Caco-2 (cell line): ENCODE measurements around the gene MAPKAP1. TPM values are rescaled to one million over a fixed set of nuclear protein-coding genes. Genes with fewer than 3 reads are reported as not detected.

ENCODE experiments used
- BruUV-seq: library from RNA; stranded (reverse); fragments of 400-500 nt; replicated peaks from 2 replicates; lab custom pipeline; 2021; lab: Mats Ljungman, UMichigan
- CTCF ChIA-PET: fragments of 300-600 bp; sonication (Branson Sonifier 250); formaldehyde crosslinking; loops from one replicate; lab custom pipeline; 2022; ENCODE audit warnings: antibody characterized with exemption; lab: Charles Lee
- POLR2A ChIA-PET: fragments of 300-600 bp; sonication (Branson Sonifier 250); formaldehyde crosslinking; loops from one replicate; lab custom pipeline; 2022; ENCODE audit warnings: antibody characterized with exemption; lab: Charles Lee
- DNase-seq, 2 experiments: peaks; one replicate each; pipeline versions ENCODE4 v3.0.0 to v3.0.0-alpha.2; 2020 to 2022
- H3K27me3 ChIP-seq: replicated peaks from 2 replicates; pipeline ENCODE4 v1.6.0; 2011; ENCODE audit warnings: low read length; ENCODE audit not compliant: control insufficient read depth, insufficient read depth
- H3K36me3 ChIP-seq: 2 replicates; pipeline ENCODE4 v1.5.1; 2011; ENCODE audit warnings: low read length; ENCODE audit not compliant: control insufficient read depth, insufficient read depth
- H3K4me1 ChIP-seq: fragments of 250-450 bp; sonication (Bioruptor Pico); 2 replicates; pipeline ENCODE4 v1.5.1; 2020; ENCODE audit warnings: mild to moderate bottlenecking
- H3K4me3 ChIP-seq: 2 replicates; pipeline ENCODE4 v1.5.1; 2011; ENCODE audit warnings: low read depth, mild to moderate bottlenecking, control low read depth, low read length
- H3K9me3 ChIP-seq: fragments of 250-450 bp; sonication (Bioruptor Pico); 2 replicates; pipeline ENCODE4 v1.5.1; 2020; ENCODE audit warnings: mild to moderate bottlenecking, moderate library complexity
- H3K27ac Mint-ChIP-seq: one replicate; pipeline ENCODE4 v1.8.0; 2022; ENCODE audit warnings: mixed read lengths; ENCODE audit not compliant: unreplicated experiment
- H3K27me3 Mint-ChIP-seq: one replicate; pipeline ENCODE4 v1.8.0; 2022; ENCODE audit warnings: mixed read lengths; ENCODE audit not compliant: insufficient read depth, unreplicated experiment
- H3K36me3 Mint-ChIP-seq: one replicate; pipeline ENCODE4 v1.8.0; 2022; ENCODE audit warnings: mild to moderate bottlenecking, mixed read lengths; ENCODE audit not compliant: insufficient read depth, unreplicated experiment
- H3K4me1 Mint-ChIP-seq: one replicate; pipeline ENCODE4 v1.8.0; 2022; ENCODE audit warnings: low read depth, mixed read lengths; ENCODE audit not compliant: unreplicated experiment
- H3K4me3 Mint-ChIP-seq: one replicate; pipeline ENCODE4 v1.8.0; 2022; ENCODE audit warnings: mild to moderate bottlenecking, moderate library complexity, mixed read lengths; ENCODE audit not compliant: unreplicated experiment
- H3K9me3 Mint-ChIP-seq: one replicate; pipeline ENCODE4 v1.8.0; 2022; ENCODE audit warnings: mixed read lengths; ENCODE audit not compliant: unreplicated experiment
- intact Hi-C: fragments of 100-400 bp; cut with micrococcal nuclease; formaldehyde crosslinking; loops from one replicate; pipeline ENCODE4 v1.10.0; 2022; ENCODE audit not compliant: unreplicated experiment
- total RNA-seq: library from RNA; stranded (reverse); gene quantifications from 2 replicates; pipeline ENCODE4 v1.2.3, GENCODE V29; 2022
- TF ChIP-seq, protein P1 (sequence below), 2 experiments: fragments of 200-600 bp in 1 of 2; IDR thresholded peaks; 1 replicate in 1 of 2; 2 replicates in 1 of 2; pipeline versions ENCODE4 v1.5.1 to v1.8.0; 2011 to 2022; ENCODE audit warnings: antibody characterized with exemption in 1 of 2, control low read depth in 1 of 2, inconsistent platforms in 1 of 2, low read depth in 1 of 2, low read length in 1 of 2, mild to moderate bottlenecking in 1 of 2, moderate library complexity in 1 of 2; ENCODE audit not compliant: insufficient read depth in 1 of 2, severe bottlenecking in 1 of 2, unreplicated experiment in 1 of 2

Gene MAPKAP1
- total RNA-seq, 1 experiment from 2014 or later, result 70.0 TPM

DNA sequence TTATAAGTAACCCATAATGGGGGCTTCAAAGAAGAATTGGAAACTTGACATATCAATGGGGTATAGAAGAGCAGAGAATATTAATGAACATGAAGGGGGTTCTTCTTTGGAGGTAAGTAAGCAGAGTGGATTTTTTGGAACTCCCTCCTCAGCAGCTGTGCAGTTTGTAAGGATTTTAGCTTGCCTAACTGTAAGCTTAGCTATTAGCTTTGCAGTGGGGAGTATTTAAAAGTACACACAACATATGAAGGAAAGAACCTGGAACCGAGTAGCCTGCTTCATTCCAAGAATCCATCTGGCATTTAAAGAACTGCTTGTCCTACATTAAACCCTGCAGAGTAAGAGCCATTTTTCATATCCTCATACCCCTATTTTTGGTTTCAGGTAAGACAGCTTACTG, 38.0 kb upstream of the MAPKAP1 start:
- H3K4me3 Mint-ChIP-seq, result peak overlapping the region; percentile 93
- no peak overlapping the region for H3K27ac Mint-ChIP-seq
- no TSS peak for BruUV-seq
- H3K4me1 ChIP-seq, result peaks cover 12% of the 10 kb centered on the region
- TF ChIP-seq, protein P1, sequence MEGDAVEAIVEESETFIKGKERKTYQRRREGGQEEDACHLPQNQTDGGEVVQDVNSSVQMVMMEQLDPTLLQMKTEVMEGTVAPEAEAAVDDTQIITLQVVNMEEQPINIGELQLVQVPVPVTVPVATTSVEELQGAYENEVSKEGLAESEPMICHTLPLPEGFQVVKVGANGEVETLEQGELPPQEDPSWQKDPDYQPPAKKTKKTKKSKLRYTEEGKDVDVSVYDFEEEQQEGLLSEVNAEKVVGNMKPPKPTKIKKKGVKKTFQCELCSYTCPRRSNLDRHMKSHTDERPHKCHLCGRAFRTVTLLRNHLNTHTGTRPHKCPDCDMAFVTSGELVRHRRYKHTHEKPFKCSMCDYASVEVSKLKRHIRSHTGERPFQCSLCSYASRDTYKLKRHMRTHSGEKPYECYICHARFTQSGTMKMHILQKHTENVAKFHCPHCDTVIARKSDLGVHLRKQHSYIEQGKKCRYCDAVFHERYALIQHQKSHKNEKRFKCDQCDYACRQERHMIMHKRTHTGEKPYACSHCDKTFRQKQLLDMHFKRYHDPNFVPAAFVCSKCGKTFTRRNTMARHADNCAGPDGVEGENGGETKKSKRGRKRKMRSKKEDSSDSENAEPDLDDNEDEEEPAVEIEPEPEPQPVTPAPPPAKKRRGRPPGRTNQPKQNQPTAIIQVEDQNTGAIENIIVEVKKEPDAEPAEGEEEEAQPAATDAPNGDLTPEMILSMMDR (IDR thresholded peaks at IDR 0.05; ENCODE audit: insufficient read depth in 1 of 2, low read depth in 1 of 2, low read length in 1 of 2, severe bottlenecking in 1 of 2, unreplicated experiment in 1 of 2), result no peak
- ChIA-PET CTCF (interaction anchor here (1.5 kb wide), 1 partner anchor 337 kb away, joined by 4 read pairs; no protein-coding TSS in a partner anchor), POLR2A (interaction anchor here (1.5 kb wide), 1 partner anchor 38 kb away, joined by 9 read pairs; the partner anchor contains the start of gene MAPKAP1)
- peaks cover 25% of the 10 kb centered on the region for H3K4me1 Mint-ChIP-seq
- no peak overlapping the region for H3K4me3 ChIP-seq
- H3K27me3 Mint-ChIP-seq, result peaks cover 8% of the 10 kb centered on the region
- H3K36me3 Mint-ChIP-seq, result peaks cover 8% of the 10 kb centered on the region
- intact Hi-C loops, result no loop called here
- H3K36me3 ChIP-seq, result no peaks in the 10 kb centered on the region
- DNase-seq, result no peak
- no peaks in the 10 kb centered on the region for H3K27me3 ChIP-seq
- H3K9me3 Mint-ChIP-seq, result no peaks in the 10 kb centered on the region
- no peaks in the 10 kb centered on the region for H3K9me3 ChIP-seq

DNA sequence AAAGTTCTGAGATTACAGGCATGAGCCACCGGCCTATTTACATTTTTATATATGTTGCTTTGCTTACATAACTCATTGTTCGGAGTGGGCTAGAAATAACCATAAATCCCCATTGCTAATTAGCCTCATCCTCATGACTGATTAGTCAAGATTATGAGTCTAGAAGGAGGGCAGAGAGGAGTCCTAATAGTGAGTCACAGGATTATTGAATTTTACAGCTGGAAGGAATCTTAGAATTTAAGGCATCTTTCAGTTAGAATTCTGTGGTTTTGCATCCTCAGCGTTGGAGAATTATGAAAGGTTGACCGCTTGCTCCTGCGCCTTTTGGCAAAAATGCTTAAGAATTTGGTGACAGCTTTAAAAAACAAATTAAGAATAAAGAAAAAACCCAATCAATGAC, 37.6 kb upstream of the MAPKAP1 start:
- no peak overlapping the region for H3K27ac Mint-ChIP-seq
- intact Hi-C loops, result no loop called here
- peaks cover 8% of the 10 kb centered on the region for H3K27me3 Mint-ChIP-seq
- H3K4me1 Mint-ChIP-seq, result peaks cover 23% of the 10 kb centered on the region
- ChIA-PET CTCF (no interaction called here), POLR2A (no interaction called here)
- Histone ChIP-seq H3K27me3 (no peaks in the 10 kb centered on the region), H3K36me3 (no peaks in the 10 kb centered on the region), H3K4me3 (no peak overlapping the region), H3K4me1 (peaks cover 12% of the 10 kb centered on the region), H3K9me3 (no peaks in the 10 kb centered on the region)
- no peaks in the 10 kb centered on the region for H3K9me3 Mint-ChIP-seq
- H3K36me3 Mint-ChIP-seq, result peaks cover 8% of the 10 kb centered on the region
- BruUV-seq, result no TSS peak
- DNase-seq, result no peak
- TF ChIP-seq, protein P1 (IDR thresholded peaks at IDR 0.05; ENCODE audit: insufficient read depth in 1 of 2, low read depth in 1 of 2, low read length in 1 of 2, severe bottlenecking in 1 of 2, unreplicated experiment in 1 of 2), result no peak
- H3K4me3 Mint-ChIP-seq, result peak overlapping the region; percentile 93

DNA sequence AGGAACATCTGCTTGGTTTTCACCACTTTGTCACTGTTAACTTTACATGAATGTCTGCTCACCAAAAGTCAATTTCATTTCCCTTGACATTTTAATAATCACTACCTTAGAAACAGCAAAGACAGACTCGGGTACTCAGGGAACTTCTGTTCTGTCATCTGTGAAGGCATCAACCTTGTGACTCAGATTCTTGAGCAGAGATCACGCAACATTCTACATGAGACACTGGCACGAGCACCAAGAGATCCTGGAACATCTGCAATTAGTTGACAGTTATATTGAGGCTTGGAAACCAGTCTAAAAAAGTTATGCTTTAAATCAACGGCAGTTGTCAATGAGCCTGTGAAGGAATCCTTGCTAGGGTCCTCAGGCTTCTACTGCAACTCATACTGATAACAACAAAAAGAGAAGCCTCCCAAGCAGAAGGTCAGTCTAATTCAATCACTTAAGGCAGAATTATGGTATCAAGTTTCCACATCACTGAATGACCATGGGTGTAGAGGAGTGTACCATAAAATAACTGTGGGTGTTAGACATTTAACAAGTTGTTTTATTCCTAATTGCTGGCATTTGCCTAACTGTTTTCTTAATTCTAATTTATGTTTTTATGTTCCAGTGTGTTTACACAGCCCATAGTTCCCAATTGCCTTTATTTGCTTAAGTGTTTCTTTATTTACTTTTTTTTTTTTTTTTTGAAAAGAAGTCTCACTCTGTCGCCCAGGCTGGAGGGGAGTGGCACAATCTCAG, 36.8 kb upstream of the MAPKAP1 start:
- Mint-ChIP-seq H3K4me3 (no peak overlapping the region), H3K27me3 (peaks cover 7% of the 10 kb centered on the region), H3K27ac (no peak overlapping the region), H3K4me1 (peaks cover 15% of the 10 kb centered on the region), H3K9me3 (no peaks in the 10 kb centered on the region), H3K36me3 (peaks cover 8% of the 10 kb centered on the region)
- H3K36me3 ChIP-seq, result no peaks in the 10 kb centered on the region
- CTCF ChIA-PET, result no interaction called here
- no peaks in the 10 kb centered on the region for H3K9me3 ChIP-seq
- no peak overlapping the region for H3K4me3 ChIP-seq
- no peak for DNase-seq
- intact Hi-C loops, result no loop called here
- no peaks in the 10 kb centered on the region for H3K27me3 ChIP-seq
- no TSS peak for BruUV-seq
- POLR2A ChIA-PET, result no interaction called here
- peaks cover 10% of the 10 kb centered on the region for H3K4me1 ChIP-seq
- TF ChIP-seq, protein P1 (IDR thresholded peaks at IDR 0.05; ENCODE audit: insufficient read depth in 1 of 2, low read depth in 1 of 2, low read length in 1 of 2, severe bottlenecking in 1 of 2, unreplicated experiment in 1 of 2), result no peak
